Panc1 (cell line): ENCODE data around the gene OR10H1.

Experiments
- POLR2AphosphoS5 ChIP-seq: IDR thresholded peaks from 2 replicates; pipeline ENCODE4 v1.6.1; 2012; ENCODE audit warnings: mild to moderate bottlenecking, low read depth, low read length, moderate library complexity
- SIN3A ChIP-seq: IDR thresholded peaks from 2 replicates; pipeline ENCODE4 v1.6.1; 2012; ENCODE audit warnings: low read depth, mild to moderate bottlenecking, low read length, moderate library complexity, borderline replicate concordance; ENCODE audit not compliant: insufficient read depth
- TCF7L2 ChIP-seq: IDR thresholded peaks from 2 replicates; pipeline ENCODE4 v1.6.1; 2011; ENCODE audit warnings: mild to moderate bottlenecking, low read depth, low read length, inconsistent platforms
- TF ChIP-seq, protein P1 (sequence below): fragments of 450-650 bp; IDR thresholded peaks from 2 replicates; pipeline ENCODE4 v1.5.1; 2017; ENCODE audit warnings: mild to moderate bottlenecking
- TF ChIP-seq, protein P2 (sequence below), 2 experiments: IDR thresholded peaks; 2 replicates each; pipeline ENCODE4 v1.6.1; 2011 to 2012; ENCODE audit warnings: low read depth in 2 of 2, control low read depth in 1 of 2, low read length in 1 of 2, mild to moderate bottlenecking in 1 of 2, moderate library complexity in 1 of 2; ENCODE audit not compliant: insufficient read depth in 1 of 2

DNA sequence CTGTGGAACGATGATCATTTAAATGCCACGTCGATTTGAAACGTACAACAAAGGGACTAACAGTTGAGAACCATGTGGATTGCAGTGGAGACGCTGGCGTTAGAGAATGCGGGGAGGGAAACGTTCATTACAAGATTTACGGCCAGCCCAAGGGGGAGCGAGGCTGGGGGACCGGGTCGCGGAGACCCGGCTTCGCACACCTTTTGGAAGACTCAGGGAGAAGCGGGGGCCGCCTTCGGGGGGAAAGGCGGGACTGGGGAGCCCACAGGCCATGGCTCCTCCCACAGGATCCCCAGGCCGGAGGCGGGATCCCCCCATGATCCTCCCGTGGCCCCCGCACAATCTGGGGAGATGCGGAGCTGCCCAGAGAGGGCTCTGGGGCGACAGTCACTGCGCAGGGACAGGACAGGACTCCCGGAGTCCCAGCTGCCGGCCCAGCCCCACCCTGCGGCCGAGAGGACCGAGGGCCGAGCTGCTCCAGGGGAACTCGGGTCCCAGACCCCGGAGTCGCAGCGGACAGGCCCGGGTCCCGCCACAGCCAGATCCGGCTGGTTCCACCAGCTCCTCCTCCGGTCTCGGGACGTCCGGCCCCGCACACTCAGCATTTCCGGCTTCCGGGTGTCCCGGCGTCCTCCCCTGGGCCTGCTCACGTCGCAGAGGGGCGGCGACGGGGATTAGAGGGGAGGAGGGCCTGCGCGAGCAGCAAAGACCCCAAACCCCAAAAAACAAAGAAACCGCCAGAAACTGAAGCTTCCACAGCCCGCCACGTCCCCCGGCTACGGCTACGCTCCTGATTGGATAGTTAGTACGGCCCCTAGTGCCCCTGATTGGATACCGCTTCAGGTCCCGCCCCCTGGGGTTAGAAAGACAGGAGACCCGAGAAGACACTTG lies 21.1 kb upstream of the OR10H1 start:
- TF ChIP-seq, protein P1, sequence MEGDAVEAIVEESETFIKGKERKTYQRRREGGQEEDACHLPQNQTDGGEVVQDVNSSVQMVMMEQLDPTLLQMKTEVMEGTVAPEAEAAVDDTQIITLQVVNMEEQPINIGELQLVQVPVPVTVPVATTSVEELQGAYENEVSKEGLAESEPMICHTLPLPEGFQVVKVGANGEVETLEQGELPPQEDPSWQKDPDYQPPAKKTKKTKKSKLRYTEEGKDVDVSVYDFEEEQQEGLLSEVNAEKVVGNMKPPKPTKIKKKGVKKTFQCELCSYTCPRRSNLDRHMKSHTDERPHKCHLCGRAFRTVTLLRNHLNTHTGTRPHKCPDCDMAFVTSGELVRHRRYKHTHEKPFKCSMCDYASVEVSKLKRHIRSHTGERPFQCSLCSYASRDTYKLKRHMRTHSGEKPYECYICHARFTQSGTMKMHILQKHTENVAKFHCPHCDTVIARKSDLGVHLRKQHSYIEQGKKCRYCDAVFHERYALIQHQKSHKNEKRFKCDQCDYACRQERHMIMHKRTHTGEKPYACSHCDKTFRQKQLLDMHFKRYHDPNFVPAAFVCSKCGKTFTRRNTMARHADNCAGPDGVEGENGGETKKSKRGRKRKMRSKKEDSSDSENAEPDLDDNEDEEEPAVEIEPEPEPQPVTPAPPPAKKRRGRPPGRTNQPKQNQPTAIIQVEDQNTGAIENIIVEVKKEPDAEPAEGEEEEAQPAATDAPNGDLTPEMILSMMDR: no peak
- TF ChIP-seq, protein P2, sequence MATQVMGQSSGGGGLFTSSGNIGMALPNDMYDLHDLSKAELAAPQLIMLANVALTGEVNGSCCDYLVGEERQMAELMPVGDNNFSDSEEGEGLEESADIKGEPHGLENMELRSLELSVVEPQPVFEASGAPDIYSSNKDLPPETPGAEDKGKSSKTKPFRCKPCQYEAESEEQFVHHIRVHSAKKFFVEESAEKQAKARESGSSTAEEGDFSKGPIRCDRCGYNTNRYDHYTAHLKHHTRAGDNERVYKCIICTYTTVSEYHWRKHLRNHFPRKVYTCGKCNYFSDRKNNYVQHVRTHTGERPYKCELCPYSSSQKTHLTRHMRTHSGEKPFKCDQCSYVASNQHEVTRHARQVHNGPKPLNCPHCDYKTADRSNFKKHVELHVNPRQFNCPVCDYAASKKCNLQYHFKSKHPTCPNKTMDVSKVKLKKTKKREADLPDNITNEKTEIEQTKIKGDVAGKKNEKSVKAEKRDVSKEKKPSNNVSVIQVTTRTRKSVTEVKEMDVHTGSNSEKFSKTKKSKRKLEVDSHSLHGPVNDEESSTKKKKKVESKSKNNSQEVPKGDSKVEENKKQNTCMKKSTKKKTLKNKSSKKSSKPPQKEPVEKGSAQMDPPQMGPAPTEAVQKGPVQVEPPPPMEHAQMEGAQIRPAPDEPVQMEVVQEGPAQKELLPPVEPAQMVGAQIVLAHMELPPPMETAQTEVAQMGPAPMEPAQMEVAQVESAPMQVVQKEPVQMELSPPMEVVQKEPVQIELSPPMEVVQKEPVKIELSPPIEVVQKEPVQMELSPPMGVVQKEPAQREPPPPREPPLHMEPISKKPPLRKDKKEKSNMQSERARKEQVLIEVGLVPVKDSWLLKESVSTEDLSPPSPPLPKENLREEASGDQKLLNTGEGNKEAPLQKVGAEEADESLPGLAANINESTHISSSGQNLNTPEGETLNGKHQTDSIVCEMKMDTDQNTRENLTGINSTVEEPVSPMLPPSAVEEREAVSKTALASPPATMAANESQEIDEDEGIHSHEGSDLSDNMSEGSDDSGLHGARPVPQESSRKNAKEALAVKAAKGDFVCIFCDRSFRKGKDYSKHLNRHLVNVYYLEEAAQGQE (IDR thresholded peaks at IDR 0.05; ENCODE audit: insufficient read depth in 1 of 2, low read depth in 2 of 2, low read length in 1 of 2): no peak
- TF ChIP-seq SIN3A (no peak), POLR2AphosphoS5 (peak; percentile 57), TCF7L2 (0 out of 2 replicates have a peak, but pooled peaks have one; percentile 54)
